WTC11 (cell line): ENCODE results near the gene HTRA2. TPM values are rescaled to one million over a fixed set of nuclear protein-coding genes. Genes with fewer than 3 reads are reported as not detected.

Experiments used
- ATAC-seq: fragments of 200-7000 bp; cut with Tn5 transposase; 2 replicates; pipeline ENCODE4 v1.10.0; 2021; ENCODE audit warnings: mild to moderate bottlenecking, moderate library complexity
- CTCF ChIA-PET: fragments of 300-600 bp; sonication (Branson Sonifier 250); formaldehyde crosslinking; loops from one replicate; lab custom pipeline; 2021; ENCODE audit warnings: antibody characterized with exemption; lab: Charles Lee
- POLR2A ChIA-PET: fragments of 350-600 bp; sonication (Branson Sonifier 250); formaldehyde crosslinking; loops from one replicate; lab custom pipeline; 2021; ENCODE audit warnings: antibody characterized with exemption; lab: Charles Lee
- DNase-seq: peaks from one replicate; pipeline ENCODE4 v3.0.0; 2021; ENCODE audit warnings: low spot score
- H3K27ac Mint-ChIP-seq: 2 replicates; pipeline ENCODE4 v1.8.0; 2021; ENCODE audit warnings: mixed read lengths
- H3K27me3 Mint-ChIP-seq: 2 replicates; pipeline ENCODE4 v1.8.0; 2021; ENCODE audit warnings: low read depth, mild to moderate bottlenecking, moderate library complexity, mixed read lengths
- H3K36me3 Mint-ChIP-seq: 2 replicates; pipeline ENCODE4 v1.8.0; 2021; ENCODE audit warnings: mixed read lengths
- H3K4me1 Mint-ChIP-seq: 2 replicates; pipeline ENCODE4 v1.8.0; 2022; ENCODE audit warnings: mixed read lengths
- H3K4me3 Mint-ChIP-seq: 2 replicates; pipeline ENCODE4 v1.8.0; 2021; ENCODE audit warnings: mild to moderate bottlenecking, moderate library complexity, mixed read lengths
- H3K9me3 Mint-ChIP-seq: 2 replicates; pipeline ENCODE4 v1.8.0; 2021; ENCODE audit warnings: mixed read lengths
- ARID4B ChIP-seq: sonication (generic); formaldehyde crosslinking; IDR thresholded peaks from 2 replicates; pipeline ENCODE4 v1.8.0; 2023; ENCODE audit warnings: missing genetic modification reagents, mild to moderate bottlenecking, borderline replicate concordance
- FOXP4 ChIP-seq: sonication (generic); formaldehyde crosslinking; IDR thresholded peaks from 2 replicates; pipeline ENCODE4 v1.8.0; 2022; ENCODE audit warnings: mild to moderate bottlenecking, missing genetic modification reagents
- HMGXB4 ChIP-seq: sonication (generic); formaldehyde crosslinking; IDR thresholded peaks from 2 replicates; pipeline ENCODE4 v1.8.1; 2023; ENCODE audit warnings: mild to moderate bottlenecking, moderate library complexity, missing genetic modification reagents
- MAX ChIP-seq: sonication (generic); formaldehyde crosslinking; IDR thresholded peaks from 2 replicates; pipeline ENCODE4 v1.8.0; 2022; ENCODE audit warnings: mild to moderate bottlenecking, missing genetic modification reagents
- MLX ChIP-seq: sonication (generic); formaldehyde crosslinking; IDR thresholded peaks from 2 replicates; pipeline ENCODE4 v1.8.1; 2023; ENCODE audit warnings: mild to moderate bottlenecking, missing genetic modification reagents, moderate library complexity
- NR2C2 ChIP-seq: sonication (generic); formaldehyde crosslinking; IDR thresholded peaks from 2 replicates; pipeline ENCODE4 v1.8.0; 2022; ENCODE audit warnings: mild to moderate bottlenecking, missing genetic modification reagents
- NR3C1 ChIP-seq: sonication (generic); formaldehyde crosslinking; conservative IDR thresholded peaks from 2 replicates; pipeline ENCODE4 v1.8.1; 2023; ENCODE audit warnings: low read depth, mild to moderate bottlenecking, missing genetic modification reagents
- TEAD1 ChIP-seq: sonication (generic); formaldehyde crosslinking; IDR thresholded peaks from 2 replicates; pipeline ENCODE4 v1.8.0; 2022; ENCODE audit warnings: mild to moderate bottlenecking, missing genetic modification reagents
- ZNF138 ChIP-seq: sonication (generic); formaldehyde crosslinking; conservative IDR thresholded peaks from 2 replicates; pipeline ENCODE4 v1.8.1; 2022; ENCODE audit warnings: mild to moderate bottlenecking, moderate library complexity, missing genetic modification reagents
- ZNF281 ChIP-seq: sonication (generic); formaldehyde crosslinking; IDR thresholded peaks from 2 replicates; pipeline ENCODE4 v1.8.0; 2023; ENCODE audit warnings: mild to moderate bottlenecking, missing genetic modification reagents
- ZNF423 ChIP-seq: fragments of 250-450 bp; sonication (Bioruptor Pico); IDR thresholded peaks from 2 replicates; pipeline ENCODE4 v2.1.2; 2022; ENCODE audit warnings: mild to moderate bottlenecking, moderate library complexity
- ZNF671 ChIP-seq: fragments of 250-450 bp; sonication (Bioruptor Pico); IDR thresholded peaks from 2 replicates; pipeline ENCODE4 v1.8.0; 2021; ENCODE audit warnings: mild to moderate bottlenecking
- ZSCAN18 ChIP-seq: fragments of 250-450 bp; sonication (Bioruptor Pico); IDR thresholded peaks from 2 replicates; pipeline ENCODE4 v2.1.2; 2022; ENCODE audit warnings: mild to moderate bottlenecking, moderate library complexity
- total RNA-seq: library from RNA; stranded (reverse); gene quantifications from 3 replicates; pipeline ENCODE4 v1.2.3, GENCODE V29; 2021

HTRA2 gene
- total RNA-seq, 1 experiment from 2014 or later = 30.0 TPM

- Mint-ChIP-seq H3K4me1 (peaks cover 16% of the 10 kb centered on the region), H3K9me3 (peaks cover 8% of the 10 kb centered on the region), H3K4me3 (peak within 1 kb of the TSS; percentile 65), H3K27ac (no peak within 1 kb of the TSS), H3K36me3 (peaks cover 9% of the 10 kb centered on the region), H3K27me3 (peaks cover 99% of the 10 kb centered on the region)
- ATAC-seq (peak; percentile 4), DNase-seq (peak; percentile 50)
- CTCF ChIA-PET = interaction anchor here (0.6 to 2.3 kb wide), 8 partner anchors 8 to 394 kb away, joined by 3 to 8 read pairs (median 4); partner anchors contain the start of genes CCDC142, DQX1, LBX2 and PCGF1
- POLR2A ChIA-PET = interaction anchor here (1.3 kb wide), 1 partner anchor 73 kb away, joined by 4 read pairs; no protein-coding TSS in a partner anchor
- 0 out of 2 replicates have a peak, but pooled peaks have one; percentile 27 for TF ChIP-seq HMGXB4 (CRISPR knock-in tag)
- TF ChIP-seq NR3C1 (CRISPR knock-in tag) = no peak
These were observed 15.1 kb upstream of the HTRA2 start, which contains the start of gene TLX2 for GRCh38 chr2:74514368-74515270. Gene TLX2 (plus strand): TSS chr2:74514450. CDS start chr2:74514807, 357 bp downstream.

- ChIA-PET POLR2A (interaction anchor here (1.1 to 1.3 kb wide), 2 partner anchors 18 to 72 kb away, joined by 3 to 4 read pairs; no protein-coding TSS in a partner anchor), CTCF (interaction anchor here (0.7 to 1.9 kb wide), 6 partner anchors 8 to 73 kb away, joined by 3 to 8 read pairs (median 4); partner anchors contain the start of genes AUP1, DQX1, HTRA2 and LBX2)
- peaks cover 9% of the 10 kb centered on the region for H3K36me3 Mint-ChIP-seq
- peak; percentile 60 for DNase-seq
- H3K4me3 Mint-ChIP-seq = peak overlapping the region; percentile 65
- peaks cover 8% of the 10 kb centered on the region for H3K9me3 Mint-ChIP-seq
- H3K27me3 Mint-ChIP-seq = peaks cover 99% of the 10 kb centered on the region
- ATAC-seq = peak; percentile 12
- H3K27ac Mint-ChIP-seq = no peak overlapping the region
- peaks cover 16% of the 10 kb centered on the region for H3K4me1 Mint-ChIP-seq
- TF ChIP-seq ZSCAN18 (CRISPR knock-in tag) (no peak), ZNF138 (CRISPR knock-in tag) (no peak), ZNF423 (CRISPR knock-in tag) (peak; percentile 42; the same call in 1 of the 2 replicates), TEAD1 (peak; percentile 37; the same call in 1 of the 2 replicates), ARID4B (peak; percentile 14; the same call in 1 of the 2 replicates), ZNF281 (peak; percentile 55; the same call in 1 of the 2 replicates), FOXP4 (CRISPR knock-in tag) (no peak), NR2C2 (CRISPR knock-in tag) (peak; percentile 1; the same call in 1 of the 2 replicates), MAX (CRISPR knock-in tag) (no peak; the same call in 1 of the 2 replicates), HMGXB4 (CRISPR knock-in tag) (0 out of 2 replicates have a peak, but pooled peaks have one; percentile 7), MLX (CRISPR knock-in tag) (peak; percentile 91), ZNF671 (no peak)
These were observed 14.3 kb upstream of the HTRA2 start for GRCh38 chr2:74515271-74515980.
